Posterior cingulate gyrus (tissue), 11 donors: ENCODE data around the gene SH3GLB1.
A peak's percentile ranks its signal among the peaks of the same experiment; 100 is the strongest.

Experiments used
- DNase-seq, 10 donors: peaks; one replicate each; pipeline versions ENCODE4 v3.0.0 to v3.0.0-alpha.2; 2020 to 2021; ENCODE audit warnings: mixed read lengths in 3 of 10
- intact Hi-C: fragments of 100-400 bp; cut with DNase I; formaldehyde crosslinking; loops from one replicate; pipeline ENCODE4 v1.15.1; 2023

SH3GLB1 gene

DNA sequence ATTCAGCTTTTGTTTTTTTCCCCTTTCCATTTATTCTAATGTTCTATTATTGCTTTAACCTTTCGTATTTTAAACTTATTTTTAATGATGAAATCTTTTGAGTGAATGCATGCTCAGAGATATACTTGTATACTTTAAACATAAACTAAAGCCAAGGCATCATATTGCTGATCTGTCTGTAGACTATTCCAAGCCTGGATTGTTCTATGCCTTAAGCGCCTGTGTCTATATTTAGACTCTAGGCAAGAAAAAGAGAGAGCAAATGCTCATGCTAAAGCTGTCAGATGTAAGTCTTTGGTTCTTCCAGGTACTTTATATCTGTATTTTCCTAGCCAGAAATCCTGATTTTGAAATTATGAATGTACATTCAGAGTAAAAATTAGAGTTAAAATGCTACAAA, 14.4 kb downstream of the SH3GLB1 start:
- DNase-seq = no peak
- intact Hi-C loops = no loop called here

DNA sequence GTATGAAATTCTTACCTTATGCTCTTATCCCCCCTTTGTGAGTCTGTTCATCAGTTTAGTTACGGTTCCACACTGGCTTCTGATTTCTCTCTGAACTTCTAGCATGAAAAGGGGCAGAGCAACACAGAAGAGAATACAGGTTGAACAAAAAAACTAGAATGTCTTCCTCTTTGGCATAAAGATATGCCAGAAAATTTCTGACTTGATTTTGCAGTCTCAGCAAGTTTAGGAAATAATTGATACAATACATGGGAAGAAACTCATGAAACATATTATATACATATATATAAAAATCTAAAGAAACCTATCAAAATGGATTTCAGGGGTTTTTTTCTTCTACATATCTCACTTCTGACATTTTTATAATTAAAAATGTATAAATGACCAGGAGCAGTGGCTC, 27.0 kb downstream of the SH3GLB1 start:
- intact Hi-C loops = no loop called here
- DNase-seq = no peak

DNA sequence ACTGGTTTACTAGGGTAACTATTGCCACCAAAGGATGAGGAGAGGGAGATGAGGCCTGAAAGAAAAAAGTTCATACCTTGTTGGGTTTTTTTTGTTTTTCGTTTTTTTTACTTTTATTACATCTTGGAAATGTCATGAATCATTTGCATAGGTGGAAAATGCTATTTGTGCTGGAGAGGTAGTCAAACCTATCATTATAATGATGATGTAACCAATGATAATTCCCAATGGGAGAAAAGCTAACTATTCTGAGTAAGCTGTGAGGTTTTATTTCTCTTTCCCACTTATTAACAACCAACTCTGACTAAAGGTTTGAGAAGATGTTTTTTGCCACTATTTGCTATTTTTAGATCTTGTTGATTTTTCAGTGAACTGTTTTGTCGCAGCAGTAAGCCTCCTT, 29.0 kb downstream of the SH3GLB1 start:
- DNase-seq = no peak
- intact Hi-C loops = no loop called here

DNA sequence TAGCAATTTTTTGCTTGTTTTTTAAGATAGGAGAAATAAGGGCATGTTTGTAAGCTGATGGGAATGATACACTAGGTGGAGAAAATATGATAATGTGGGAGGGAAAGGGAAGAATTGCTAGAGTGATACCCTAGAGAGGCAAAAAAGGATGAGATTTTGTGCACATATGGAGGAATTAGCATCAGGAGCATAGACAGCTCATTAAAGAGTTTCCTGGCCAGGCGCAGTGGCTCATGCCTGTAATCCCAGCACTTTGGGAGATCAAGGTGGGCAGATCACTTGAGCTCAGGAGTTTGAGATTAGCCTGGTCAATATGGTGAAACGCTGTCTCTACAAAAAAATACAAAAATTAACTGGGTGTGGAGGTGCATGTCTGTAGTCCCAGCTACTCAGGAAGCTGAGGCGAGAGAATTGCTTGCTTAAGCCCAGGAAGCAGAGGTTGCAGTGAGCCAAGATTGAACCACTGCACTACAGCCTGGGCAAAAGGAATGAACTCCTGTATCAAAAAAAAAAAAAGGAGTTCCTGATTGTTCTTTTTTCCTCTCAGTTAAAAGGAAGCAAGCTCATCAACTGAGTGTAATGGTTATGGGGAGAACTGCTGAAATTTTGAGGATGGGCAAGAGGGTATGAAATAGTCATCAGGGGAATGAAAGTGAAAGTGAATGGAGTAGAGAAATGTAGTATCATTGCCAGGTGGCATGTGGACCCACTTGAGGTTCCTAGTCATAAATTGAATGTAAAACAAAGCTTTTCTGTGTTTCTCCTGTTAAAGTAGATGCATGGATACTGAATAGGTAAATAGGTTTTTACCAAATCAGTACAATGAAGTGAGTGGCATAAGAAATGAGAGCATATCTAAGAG, 35.5 kb downstream of the SH3GLB1 start:
- no peak for DNase-seq
- intact Hi-C loops = no loop called here

- intact Hi-C loops = no loop called here
- peak in 1 of 10 donors; percentile 39 for DNase-seq
Measured at GRCh38 chr1:86741947-86742572, 37.7 kb downstream of the SH3GLB1 start.

- intact Hi-C loops = no loop called here
- no peak for DNase-seq
Measured at GRCh38 chr1:86747304-86747703, 42.9 kb downstream of the SH3GLB1 start.

DNA sequence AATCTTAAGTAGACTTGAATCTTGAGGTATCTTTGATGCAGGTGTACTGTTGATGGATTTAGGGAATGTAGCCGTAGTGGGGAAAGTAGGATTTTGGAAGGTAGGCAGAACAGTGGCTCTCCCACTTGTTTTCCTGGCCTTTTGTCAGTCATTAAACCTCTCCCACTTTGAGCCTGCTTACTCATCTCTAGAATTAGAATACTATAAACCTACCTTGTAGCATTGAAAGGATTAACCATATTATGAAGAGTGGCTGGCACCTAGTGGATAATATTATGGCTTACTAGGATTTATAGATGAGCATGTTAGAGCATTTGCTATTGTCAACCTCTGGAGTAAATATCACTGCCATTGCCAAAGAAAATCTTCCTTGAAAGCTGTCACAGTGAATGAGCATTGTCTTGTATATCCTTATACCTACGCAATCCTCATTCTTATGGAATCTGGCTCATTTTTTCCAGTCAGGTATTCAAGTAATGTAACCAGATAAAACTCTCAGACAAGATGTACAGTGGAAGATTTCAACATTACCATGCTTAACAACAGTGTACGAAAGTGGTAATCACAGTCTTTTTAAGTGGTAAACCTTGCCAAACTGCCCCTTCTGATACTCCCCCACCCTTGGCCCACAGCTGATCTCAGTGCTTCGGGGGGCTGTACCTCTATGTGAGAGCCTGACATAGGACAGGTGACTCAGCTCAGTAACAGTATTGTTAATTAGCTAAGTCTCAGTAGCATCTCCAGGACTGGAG, 44.4 kb downstream of the SH3GLB1 start:
- DNase-seq = no peak
- intact Hi-C loops = no loop called here

GRCh38 chr1:86750076-86750475, 45.7 kb downstream of the SH3GLB1 start:
- DNase-seq = no peak
- intact Hi-C loops = no loop called here

- intact Hi-C loops = no loop called here
- DNase-seq = no peak
Measured at GRCh38 chr1:86750530-86750929, 46.2 kb downstream of the SH3GLB1 start.

DNA sequence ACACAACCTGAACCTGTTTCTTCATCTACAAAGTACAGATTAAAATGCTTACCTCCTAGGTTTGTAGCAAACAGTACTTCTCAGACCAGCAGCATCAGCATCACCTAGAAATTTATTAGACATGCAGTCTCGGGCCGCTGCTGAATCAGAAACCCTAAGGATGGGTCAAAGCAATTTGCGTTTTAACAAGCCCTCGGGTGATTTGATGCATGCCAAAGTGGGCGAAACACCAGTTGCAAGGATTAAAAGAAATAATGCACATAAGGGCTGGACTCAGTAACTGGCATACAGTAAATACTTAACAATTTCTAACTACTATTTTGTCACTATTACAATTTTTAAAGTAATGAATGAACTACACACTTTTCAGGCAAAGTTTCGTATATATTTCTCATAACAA, 47.5 kb downstream of the SH3GLB1 start:
- intact Hi-C loops = no loop called here
- DNase-seq = no peak

DNA sequence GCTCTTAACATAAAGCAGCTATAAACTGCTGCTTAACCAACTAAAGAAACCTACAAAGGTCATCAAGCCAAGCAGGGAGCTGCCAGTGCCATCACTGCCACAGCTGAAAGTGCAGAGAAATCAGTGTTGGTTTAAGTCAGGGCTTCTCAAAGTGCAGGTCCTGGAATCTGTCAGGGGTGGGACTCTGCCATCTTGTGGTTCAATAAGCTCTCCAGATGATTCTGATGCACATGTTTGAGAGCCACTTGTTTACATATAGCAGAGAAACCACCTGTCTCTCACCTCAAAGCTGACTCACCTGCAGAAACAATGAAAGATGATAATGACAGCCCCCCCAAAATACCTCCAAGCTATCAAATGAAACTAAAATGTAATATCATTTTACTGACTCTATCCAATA, 49.3 kb downstream of the SH3GLB1 start:
- intact Hi-C loops = no loop called here
- DNase-seq = no peak

DNA sequence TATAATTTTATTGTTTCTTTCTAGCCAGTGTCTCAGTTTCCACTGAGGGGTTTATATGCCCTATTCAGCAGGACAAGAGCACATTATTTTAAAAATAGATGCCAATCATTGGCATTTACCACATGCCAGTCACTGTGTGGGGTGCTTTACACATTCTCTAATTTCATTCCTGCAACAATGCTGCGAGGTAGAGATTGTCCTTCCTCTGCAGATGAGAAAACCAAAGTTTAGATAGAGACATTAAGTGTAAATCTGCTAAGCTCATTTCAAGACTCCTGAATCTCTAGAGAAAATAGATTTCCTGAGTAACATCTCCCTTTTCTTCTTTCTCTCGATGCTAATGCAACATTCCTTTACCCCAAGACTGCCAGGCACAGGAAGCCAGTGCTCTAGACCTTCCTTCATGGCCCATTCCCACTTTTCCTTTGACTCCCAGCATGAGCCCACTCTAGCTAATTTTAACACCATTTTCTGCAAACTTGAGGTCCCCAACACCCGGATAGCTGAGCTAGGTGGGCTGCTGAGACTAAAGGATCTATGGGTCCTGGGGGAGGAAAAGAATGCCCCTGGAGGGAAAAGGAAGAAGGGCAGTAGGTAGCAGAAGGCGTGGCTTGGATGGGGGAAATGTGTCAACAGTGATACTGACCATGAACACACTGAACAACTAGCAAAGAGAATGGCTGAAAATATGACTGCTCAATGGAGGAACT, 50.0 kb downstream of the SH3GLB1 start:
- intact Hi-C loops = no loop called here
- no peak for DNase-seq

DNA sequence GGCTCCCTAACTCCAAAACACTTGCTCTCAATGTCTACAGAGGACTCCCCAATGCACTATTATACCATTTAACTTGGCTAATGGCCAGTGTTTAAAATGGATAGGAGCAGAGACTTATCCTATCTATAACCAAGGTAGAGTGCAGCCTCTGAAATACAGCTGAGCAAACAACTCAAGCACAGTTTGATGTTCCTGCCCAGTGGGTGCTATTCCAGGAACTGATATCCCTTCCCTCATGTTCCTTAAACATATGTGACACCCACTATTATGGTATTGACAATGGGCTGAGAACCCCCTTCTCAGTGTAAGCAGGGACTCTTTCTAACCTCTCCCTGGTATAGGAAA, 51.7 kb downstream of the SH3GLB1 start:
- intact Hi-C loops = no loop called here
- no peak for DNase-seq

DNA sequence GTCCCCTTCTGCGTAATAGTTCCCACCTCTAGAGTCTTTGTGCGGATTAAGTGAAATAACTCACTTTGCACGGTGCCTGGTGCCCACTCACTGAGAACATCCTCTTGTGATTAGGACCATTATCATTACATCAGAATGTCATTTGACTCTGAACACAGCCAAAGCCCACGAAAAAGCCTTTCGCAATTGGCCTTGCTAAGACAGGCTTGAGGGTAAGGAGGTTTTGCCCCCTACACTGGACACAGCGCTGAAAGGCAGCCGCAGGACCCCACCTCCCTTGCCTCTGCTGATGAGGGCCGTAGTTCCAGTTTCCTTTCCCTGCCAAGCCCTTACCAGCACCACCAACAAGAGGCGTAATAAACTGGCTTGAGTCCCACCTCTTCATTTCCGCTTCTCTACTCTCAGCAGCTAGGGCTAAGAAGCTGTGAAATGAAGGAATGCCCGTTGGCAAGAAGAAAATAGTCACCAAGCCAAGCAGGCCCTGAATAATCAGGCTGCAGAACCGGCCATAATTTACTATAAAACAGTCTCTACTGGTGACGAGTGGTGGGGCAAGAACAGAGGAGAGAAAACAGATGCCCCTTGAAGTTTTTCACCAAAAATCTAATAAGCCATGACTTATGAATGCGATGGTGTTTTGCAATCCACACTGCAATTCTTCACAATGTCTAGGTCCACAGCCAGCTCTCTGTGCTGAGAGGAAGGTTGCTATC, 53.1 kb downstream of the SH3GLB1 start:
- no peak for DNase-seq
- intact Hi-C loops = no loop called here

GRCh38 chr1:86758570-86758969, 54.2 kb downstream of the SH3GLB1 start:
- DNase-seq = no peak
- intact Hi-C loops = no loop called here

- intact Hi-C loops = no loop called here
- no peak for DNase-seq
Measured at GRCh38 chr1:86760199-86760598, 55.8 kb downstream of the SH3GLB1 start.

- intact Hi-C loops = no loop called here
- no peak for DNase-seq
Measured at GRCh38 chr1:86762336-86762735, 58.0 kb downstream of the SH3GLB1 start.

DNA sequence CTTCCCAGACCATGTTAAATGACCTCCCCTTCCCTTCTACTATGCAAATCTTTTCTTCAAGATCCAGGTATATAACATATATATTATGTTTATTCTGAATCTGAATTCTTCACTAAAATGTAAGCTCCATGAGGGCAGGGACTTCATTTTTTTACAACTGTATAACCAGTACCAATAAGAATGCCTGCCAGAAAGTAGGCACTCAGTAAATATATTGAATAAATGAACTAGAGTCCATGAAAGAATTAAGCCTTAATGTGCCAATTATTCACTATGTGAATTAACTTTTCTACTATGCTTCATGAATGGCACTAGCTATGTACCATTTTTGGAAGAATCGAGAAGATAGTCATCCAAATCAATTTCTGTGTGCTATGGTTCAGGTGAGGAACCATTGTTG, 60.1 kb downstream of the SH3GLB1 start:
- DNase-seq = no peak
- intact Hi-C loops = no loop called here

- DNase-seq = no peak
- intact Hi-C loops = no loop called here
Measured at GRCh38 chr1:86765073-86765472, 60.7 kb downstream of the SH3GLB1 start.

GRCh38 chr1:86765674-86766073, 61.3 kb downstream of the SH3GLB1 start:
- intact Hi-C loops = no loop called here
- DNase-seq = no peak
